Measurements from ENCODE around the gene PGRMC2.

Gene PGRMC2

DNA sequence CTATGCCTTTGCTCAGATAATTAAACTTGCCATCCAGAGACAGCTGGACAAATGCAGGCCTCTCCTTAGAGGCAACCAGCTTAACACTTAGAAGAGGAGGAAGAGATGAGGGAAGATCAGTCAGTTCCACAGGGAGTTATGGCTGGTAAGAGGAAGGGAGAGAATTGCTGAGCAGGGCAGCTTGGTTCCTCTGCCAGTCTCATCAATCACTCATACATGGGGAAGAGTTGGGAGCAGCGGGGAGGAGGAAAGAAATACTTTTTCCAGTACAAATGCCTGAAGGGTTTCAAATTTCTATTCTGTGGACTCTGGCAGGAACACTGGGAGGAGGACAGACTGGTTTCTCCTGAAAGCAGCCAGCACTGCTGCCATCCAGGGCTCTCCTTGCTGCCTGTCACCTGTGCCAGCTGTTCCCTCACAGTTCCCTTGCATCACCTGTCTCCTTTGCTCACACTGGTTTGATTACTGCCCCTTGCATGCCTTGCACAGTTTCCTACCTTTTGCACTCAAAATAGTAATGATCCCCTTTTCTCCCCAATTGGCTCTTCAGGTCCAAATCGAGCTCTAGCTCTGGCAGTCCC is 59.5 kb downstream of the PGRMC2 start:
- TF ChIP-seq GATA2 (IDR thresholded peaks at IDR 0.05; ENCODE audit: low read depth, low read length) (no peak), GATA3 (IDR thresholded peaks at IDR 0.05; ENCODE audit: low read depth, low read length) (no peak)

DNA sequence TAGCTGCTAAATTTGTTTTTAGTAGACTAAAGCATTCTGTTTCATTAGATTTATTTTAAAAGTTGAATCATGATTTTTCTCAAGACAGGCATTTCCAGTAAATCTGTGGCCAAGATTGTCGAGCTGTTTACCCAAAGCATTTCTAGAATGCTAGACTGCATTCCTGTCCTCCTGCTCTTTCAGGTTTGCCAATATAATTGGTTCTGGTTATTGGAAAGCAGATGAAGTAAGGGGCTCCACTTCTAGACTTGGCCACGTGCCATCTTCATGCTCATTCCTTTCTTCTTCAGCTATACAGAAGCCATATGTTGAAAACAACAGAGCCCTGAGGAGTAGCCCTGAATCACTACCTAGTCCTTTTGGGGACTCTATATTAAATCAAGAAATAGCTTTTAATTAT is 62.5 kb downstream of the PGRMC2 start:
- TF ChIP-seq GATA3 (IDR thresholded peaks at IDR 0.05; ENCODE audit: low read depth, low read length) = no peak

DNA sequence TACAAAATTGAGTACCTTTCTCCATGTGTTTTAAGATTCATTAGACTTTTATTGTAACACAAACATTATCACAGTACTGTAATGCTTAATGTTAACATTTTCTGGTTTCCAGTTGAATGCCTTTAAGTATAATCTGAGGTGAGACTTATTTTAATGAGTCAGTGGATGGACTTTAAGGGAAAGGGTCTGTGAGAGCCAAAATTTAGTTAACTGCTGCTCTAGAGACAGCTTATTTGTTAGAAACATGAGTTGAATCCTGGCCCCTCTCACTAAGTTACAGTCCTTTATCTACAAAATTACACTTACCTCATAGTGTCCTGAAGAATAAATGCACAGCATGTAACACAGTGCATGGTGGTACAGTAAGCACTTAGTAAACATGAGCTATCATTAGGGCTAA is 66.0 kb downstream of the PGRMC2 start:
- TF ChIP-seq GATA3 (IDR thresholded peaks at IDR 0.05; ENCODE audit: low read depth, low read length) (no peak), GATA2 (IDR thresholded peaks at IDR 0.05; ENCODE audit: low read depth, low read length) (no peak)

DNA sequence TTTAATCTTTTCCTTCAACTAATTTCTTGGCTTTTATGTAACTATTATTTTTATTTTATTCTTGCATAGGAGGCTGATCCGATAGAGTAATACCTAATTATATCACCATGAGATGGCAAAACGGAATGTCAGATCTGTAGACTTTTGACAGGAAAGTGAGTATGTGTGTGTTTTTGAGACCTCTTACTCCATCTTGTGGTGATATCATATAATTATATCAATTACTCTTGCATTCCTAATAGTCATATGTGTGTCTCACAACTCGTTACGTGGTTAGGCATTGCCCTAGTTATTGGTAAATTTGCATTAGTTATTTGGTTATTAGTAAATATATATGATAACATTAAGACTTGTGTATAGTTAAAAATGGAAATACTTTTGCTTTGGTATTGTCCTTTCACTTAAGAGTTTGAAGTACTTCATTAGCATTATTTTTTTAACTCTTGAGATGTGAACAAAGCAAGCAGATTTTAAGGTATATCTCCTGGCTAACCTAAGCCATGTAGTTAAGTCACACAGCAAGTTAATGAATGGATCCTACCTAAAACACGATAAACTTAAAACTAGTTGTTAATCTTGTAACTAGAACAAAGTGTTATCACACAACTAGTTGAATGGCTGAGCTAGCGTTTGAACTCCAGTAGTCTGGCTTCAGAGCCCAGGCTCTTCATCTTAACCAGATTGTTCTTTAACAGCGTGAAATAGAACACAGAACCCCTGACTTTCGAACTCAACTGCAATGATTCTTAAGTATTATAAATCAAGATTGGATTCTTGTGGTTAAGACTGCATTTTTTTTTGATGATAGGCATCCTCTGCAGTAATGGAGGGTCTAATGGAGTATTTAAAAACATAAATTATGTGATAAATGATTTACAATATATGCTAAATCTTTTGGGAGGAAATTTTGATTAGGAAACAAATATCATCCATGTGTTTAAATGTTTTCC is 67.1 kb downstream of the PGRMC2 start:
- no peak for TF ChIP-seq GATA2 (IDR thresholded peaks at IDR 0.05; ENCODE audit: low read depth, low read length)
- no peak for TF ChIP-seq GATA3 (IDR thresholded peaks at IDR 0.05; ENCODE audit: low read depth, low read length)

All from SH-SY5Y (cell line).